CD14-positive monocyte (primary cell): ENCODE data around the gene TMEM240. TPM values are rescaled to one million over a fixed set of nuclear protein-coding genes. Genes with fewer than 3 reads are reported as not detected.
A peak's percentile ranks its signal among the peaks of the same experiment; 100 is the strongest.
"Not testable (repeated sequence)": the region's sequence is repeated elsewhere in the genome, so short reads cannot be mapped to it uniquely, and the experiment has no call there.

ENCODE experiments used
- DNase-seq, 3 donors: peaks; one replicate each; pipeline ENCODE4 v3.0.0-alpha.2; 2011 to 2022
- H2AFZ ChIP-seq: 2 replicates; pipeline ENCODE4 v1.6.0; 2012; ENCODE audit warnings: mild to moderate bottlenecking, low read depth, low read length, inconsistent platforms; ENCODE audit not compliant: insufficient read depth, poor library complexity, severe bottlenecking
- H3K27ac ChIP-seq, 2 donors: 1 replicate in 1 of 2; 2 replicates in 1 of 2; pipeline ENCODE4 v1.5.1; 2012 to 2013; ENCODE audit warnings: low read length in 2 of 2, control low read depth in 1 of 2, inconsistent platforms in 1 of 2, low read depth in 1 of 2, mild to moderate bottlenecking in 1 of 2
- H3K27me3 ChIP-seq, 2 donors: one replicate each; pipeline versions ENCODE4 v1.6.0 to v1.6.1; 2011 to 2013; ENCODE audit warnings: low read length in 2 of 2; ENCODE audit not compliant: control insufficient read depth in 2 of 2, insufficient read depth in 2 of 2
- H3K36me3 ChIP-seq, 2 donors: replicated peaks in 1 of 2; 1 replicate in 1 of 2; 2 replicates in 1 of 2; pipeline versions ENCODE4 v1.5.1 to v1.6.1; 2012 to 2013; ENCODE audit warnings: low read length in 2 of 2, control low read depth in 1 of 2, inconsistent platforms in 1 of 2, mild to moderate bottlenecking in 1 of 2; ENCODE audit not compliant: insufficient read depth in 2 of 2, control insufficient read depth in 1 of 2
- H3K4me1 ChIP-seq, 2 donors: 1 replicate in 1 of 2; 2 replicates in 1 of 2; pipeline versions ENCODE4 v1.5.1 to v1.6.1; 2012 to 2013; ENCODE audit warnings: low read length in 2 of 2, control low read depth in 1 of 2, inconsistent platforms in 1 of 2, mild to moderate bottlenecking in 1 of 2, moderate library complexity in 1 of 2; ENCODE audit not compliant: insufficient read depth in 2 of 2, control insufficient read depth in 1 of 2
- H3K4me2 ChIP-seq: replicated peaks from 2 replicates; pipeline ENCODE3; 2012; ENCODE audit warnings: low read length, moderate library complexity, mild to moderate bottlenecking; ENCODE audit not compliant: poor library complexity, severe bottlenecking; ENCODE audit errors: extremely low read depth
- H3K4me3 ChIP-seq, 3 experiments: fragments of 200-600 bp in 1 of 3; sonication (generic) in 1 of 3; replicated peaks in 1 of 3; 1 replicate in 2 of 3; 2 replicates in 1 of 3; pipeline ENCODE4 v1.5.1; 2011 to 2013; ENCODE audit warnings: low read length in 3 of 3, mild to moderate bottlenecking in 3 of 3, control low read depth in 2 of 3, low read depth in 2 of 3, inconsistent platforms in 1 of 3, moderate library complexity in 1 of 3
- H3K79me2 ChIP-seq: 2 replicates; pipeline ENCODE4 v1.6.0; 2012; ENCODE audit warnings: mild to moderate bottlenecking, control low read depth, inconsistent platforms, low read length, moderate library complexity; ENCODE audit not compliant: insufficient read depth
- H3K9ac ChIP-seq: 2 replicates; pipeline ENCODE4 v1.6.0; 2017; ENCODE audit warnings: low read length, mild to moderate bottlenecking; ENCODE audit not compliant: insufficient read depth, poor library complexity, severe bottlenecking
- H3K9me3 ChIP-seq, 2 donors: replicated peaks in 1 of 2; 1 replicate in 1 of 2; 2 replicates in 1 of 2; pipeline versions ENCODE4 v1.5.1 to v1.6.1; 2012 to 2013; ENCODE audit warnings: low read length in 2 of 2, control low read depth in 1 of 2; ENCODE audit not compliant: control insufficient read depth in 1 of 2, insufficient read depth in 1 of 2
- H4K20me1 ChIP-seq: 2 replicates; pipeline ENCODE4 v1.6.0; 2012; ENCODE audit warnings: mild to moderate bottlenecking, low read length, control low read depth, moderate library complexity; ENCODE audit not compliant: insufficient read depth
- H3K27ac Mint-ChIP-seq, 7 donors: one replicate each; pipeline ENCODE4 v1.8.0; 2020; ENCODE audit warnings: mild to moderate bottlenecking in 7 of 7, mixed read lengths in 7 of 7, moderate library complexity in 6 of 7, inconsistent platforms in 2 of 7
- H3K27me3 Mint-ChIP-seq, 3 donors: one replicate each; pipeline ENCODE4 v1.8.0; 2021 to 2022; ENCODE audit warnings: low read depth in 3 of 3, mild to moderate bottlenecking in 3 of 3, mixed read lengths in 3 of 3, moderate library complexity in 3 of 3, inconsistent platforms in 1 of 3
- H3K36me3 Mint-ChIP-seq, 2 donors: one replicate each; pipeline ENCODE4 v1.8.0; 2020; ENCODE audit warnings: mixed read lengths in 2 of 2, inconsistent platforms in 1 of 2, mild to moderate bottlenecking in 1 of 2
- H3K4me1 Mint-ChIP-seq: one replicate; pipeline ENCODE4 v1.8.0; 2020; ENCODE audit warnings: mild to moderate bottlenecking, mixed read lengths
- H3K4me3 Mint-ChIP-seq, 2 donors: one replicate each; pipeline ENCODE4 v1.8.0; 2020; ENCODE audit warnings: mild to moderate bottlenecking in 2 of 2, mixed read lengths in 2 of 2, moderate library complexity in 1 of 2
- H3K9me3 Mint-ChIP-seq, 7 donors: one replicate each; pipeline ENCODE4 v1.8.0; 2020 to 2022; ENCODE audit warnings: mixed read lengths in 7 of 7, mild to moderate bottlenecking in 6 of 7, moderate library complexity in 6 of 7, inconsistent platforms in 2 of 7
- CTCF ChIP-seq: fragments of 200-600 bp; IDR thresholded peaks from one replicate; pipeline ENCODE4 v1.8.0; 2022; ENCODE audit warnings: antibody characterized with exemption, mild to moderate bottlenecking
- WGBS: methylation state at CpG from one replicate; pipeline ENCODE4 v1.1.5; 2013; ENCODE audit warnings: missing lambda C conversion rate; ENCODE audit not compliant: insufficient coverage; 5-methylcytosine and 5-hydroxymethylcytosine counted together
- intact Hi-C, 2 donors: fragments of 100-400 bp; cut with micrococcal nuclease; formaldehyde crosslinking; loops; one replicate each; pipeline versions ENCODE4 v1.15.0 to v1.15.1; 2023
- polyA plus RNA-seq, 3 donors: library from polyadenylated mRNA; depleted of rRNA in 1 of 3; unstranded in 2 of 3; stranded (reverse) in 1 of 3; fragments of 300-500 nt in 2 of 3; fragments of >200 nt in 1 of 3; fragmentation: Illumina TruSeq in 2 of 3; gene quantifications; 1 replicate in 2 of 3; 2 replicates in 1 of 3; pipeline ENCODE4 v1.2.3, GENCODE V29; 2012 to 2021

TMEM240 gene
- polyA plus RNA-seq, 3 donors: not detected

GRCh38 chr1:1517973-1518620 lies 22.3 kb downstream of the TMEM240 start:
- H3K9me3 ChIP-seq: no peaks in the 10 kb centered on the region
- no peak overlapping the region for H2AFZ ChIP-seq
- intact Hi-C loops: no loop called here
- peaks cover 19 to 34% of the 10 kb centered on the region in 2 donors for H3K36me3 ChIP-seq
- H3K27ac ChIP-seq: no peak overlapping the region
- no peaks in the 10 kb centered on the region for H3K27me3 ChIP-seq
- no peak for TF ChIP-seq CTCF
- no peak overlapping the region for H3K4me3 Mint-ChIP-seq
- H3K27ac Mint-ChIP-seq: peak overlapping the region in 2 of 7 donors; percentile 17 to 72
- no peaks in the 10 kb centered on the region for H3K27me3 Mint-ChIP-seq
- H3K4me2 ChIP-seq: no peak overlapping the region
- peaks cover 25 to 65% of the 10 kb centered on the region in 2 donors for H3K36me3 Mint-ChIP-seq
- no peak overlapping the region for H3K4me3 ChIP-seq
- WGBS: 96% methylated on average over 10 of the region's 28 CpGs
- no peak overlapping the region for H3K9ac ChIP-seq
- no peaks in the 10 kb centered on the region for H3K4me1 ChIP-seq
- DNase-seq: no peak
- no peaks in the 10 kb centered on the region for H3K9me3 Mint-ChIP-seq
- H3K79me2 ChIP-seq: peaks cover 4% of the 10 kb centered on the region
- no peaks in the 10 kb centered on the region for H4K20me1 ChIP-seq
- peaks cover 5% of the 10 kb centered on the region for H3K4me1 Mint-ChIP-seq

GRCh38 chr1:1516923-1517322 lies 23.5 kb downstream of the TMEM240 start:
- H3K27ac Mint-ChIP-seq: peak overlapping the region in 1 of 7 donors; percentile 53
- H3K9me3 ChIP-seq: not testable (repeated sequence)

GRCh38 chr1:1514376-1514775 lies 26.0 kb downstream of the TMEM240 start:
- H3K9me3 Mint-ChIP-seq, DNase-seq, intact Hi-C loops, H3K9ac ChIP-seq, H3K79me2 ChIP-seq, H3K27ac ChIP-seq, H3K4me3 ChIP-seq, H3K27me3 ChIP-seq, H3K4me3 Mint-ChIP-seq, H3K4me2 ChIP-seq, H4K20me1 ChIP-seq, H2AFZ ChIP-seq, H3K27me3 Mint-ChIP-seq, H3K9me3 ChIP-seq: not testable (repeated sequence)
- Histone ChIP-seq H3K36me3 (peaks cover 12 to 19% of the 10 kb centered on the region in 2 donors), H3K4me1 (peaks cover 10 to 13% of the 10 kb centered on the region in 2 donors)
- peaks cover 16 to 31% of the 10 kb centered on the region in 2 donors for H3K36me3 Mint-ChIP-seq
- peak overlapping the region in 1 of 7 donors; percentile 49 for H3K27ac Mint-ChIP-seq
- peaks cover 15% of the 10 kb centered on the region for H3K4me1 Mint-ChIP-seq
- 16% methylated on average over 6 of the region's 16 CpGs for WGBS

More at GRCh38 chr1:1516923-1517322, 23.5 kb downstream of the TMEM240 start:
- H3K9ac ChIP-seq, H3K4me1 ChIP-seq, intact Hi-C loops, H3K27me3 ChIP-seq, H3K79me2 ChIP-seq, H3K4me3 ChIP-seq, H3K4me1 Mint-ChIP-seq, H2AFZ ChIP-seq, H3K4me3 Mint-ChIP-seq, DNase-seq, H3K4me2 ChIP-seq, H3K27ac ChIP-seq, H3K9me3 Mint-ChIP-seq, H3K27me3 Mint-ChIP-seq, H4K20me1 ChIP-seq: not testable (repeated sequence)
- H3K36me3 Mint-ChIP-seq: peaks cover 25 to 54% of the 10 kb centered on the region in 2 donors
- 96% methylated on average over 9 of the region's 14 CpGs for WGBS
- peaks cover 19 to 34% of the 10 kb centered on the region in 2 donors for H3K36me3 ChIP-seq

GRCh38 chr1:1513675-1514074 lies 26.7 kb downstream of the TMEM240 start:
- Mint-ChIP-seq H3K36me3 (peaks cover 13 to 27% of the 10 kb centered on the region in 2 donors), H3K27ac (peak overlapping the region in 2 of 7 donors; percentile 8 to 21), H3K4me3 (peak overlapping the region in 1 of 2 donors; percentile 9), H3K4me1 (peaks cover 18% of the 10 kb centered on the region)
- H3K4me3 ChIP-seq, H3K79me2 ChIP-seq, H3K27me3 ChIP-seq, H3K27me3 Mint-ChIP-seq, H3K27ac ChIP-seq, H4K20me1 ChIP-seq, H3K9me3 Mint-ChIP-seq, H3K9ac ChIP-seq, H3K9me3 ChIP-seq, H3K4me2 ChIP-seq, intact Hi-C loops, H2AFZ ChIP-seq, DNase-seq: not testable (repeated sequence)
- Histone ChIP-seq H3K36me3 (peaks cover 11 to 17% of the 10 kb centered on the region in 2 donors), H3K4me1 (peaks cover 16 to 17% of the 10 kb centered on the region in 2 donors)
- WGBS: no CpG with 5 or more reads among the region's 18 CpGs
